B cell (primary cell): ENCODE measurements around the gene PITPNB. TPM values are rescaled to one million over a fixed set of nuclear protein-coding genes. Genes with fewer than 3 reads are reported as not detected.

Source experiments
- ATAC-seq: fragments of 200-7000 bp; cut with Tn5 transposase; one replicate; pipeline ENCODE4 v1.10.0; 2021; ENCODE audit warnings: low read depth, mild to moderate bottlenecking, moderate number of reproducible peaks, moderate library complexity
- CTCF ChIA-PET: fragments of 350-600 bp; sonication (Branson Sonifier 250); formaldehyde crosslinking; loops from one replicate; lab custom pipeline; 2021; ENCODE audit warnings: antibody characterized with exemption, inconsistent platforms; lab: Charles Lee
- POLR2A ChIA-PET: fragments of 350-600 bp; sonication (Branson Sonifier 250); formaldehyde crosslinking; loops from one replicate; lab custom pipeline; 2021; ENCODE audit warnings: antibody characterized with exemption; lab: Charles Lee
- DNase-seq: peaks from one replicate; pipeline ENCODE4 v3.0.0; 2013
- H2AFZ ChIP-seq: 2 replicates; pipeline ENCODE4 v1.6.1; 2012; ENCODE audit warnings: mild to moderate bottlenecking, low read depth, low read length; ENCODE audit not compliant: insufficient read depth, poor library complexity, severe bottlenecking
- H3K27ac ChIP-seq, 2 donors: 1 replicate in 1 of 2; 2 replicates in 1 of 2; pipeline ENCODE4 v1.5.1; 2012 to 2013; ENCODE audit warnings: low read length in 2 of 2, mild to moderate bottlenecking in 2 of 2, moderate library complexity in 1 of 2
- H3K27me3 ChIP-seq, 4 experiments: fragments of 200-600 bp in 1 of 4; sonication (generic) in 1 of 4; replicated peaks in 1 of 4; 1 replicate in 2 of 4; 2 replicates in 2 of 4; pipeline versions ENCODE4 v1.6.1 to v1.7.0; 2013 to 2016; ENCODE audit warnings: low read length in 3 of 4, mild to moderate bottlenecking in 2 of 4, mixed read lengths in 1 of 4, moderate library complexity in 1 of 4; ENCODE audit not compliant: insufficient read depth in 4 of 4, control insufficient read depth in 3 of 4; ENCODE audit errors: control extremely low read depth in 1 of 4
- H3K36me3 ChIP-seq, 2 experiments: replicated peaks in 1 of 2; 1 replicate in 1 of 2; 2 replicates in 1 of 2; pipeline versions ENCODE4 v1.6.1 to v1.7.1; 2013; ENCODE audit warnings: low read length in 1 of 2; ENCODE audit not compliant: insufficient read depth in 2 of 2, control insufficient read depth in 1 of 2; ENCODE audit errors: control extremely low read depth in 1 of 2, extremely low read depth in 1 of 2
- H3K4me1 ChIP-seq, 2 donors: fragments of 200-600 bp in 1 of 2; sonication (generic) in 1 of 2; 1 replicate in 1 of 2; 2 replicates in 1 of 2; pipeline versions ENCODE4 v1.5.1 to v1.6.1; 2013 to 2017; ENCODE audit warnings: low read length in 2 of 2; ENCODE audit not compliant: control insufficient read depth in 2 of 2, insufficient read depth in 2 of 2
- H3K4me2 ChIP-seq: replicated peaks from 2 replicates; pipeline ENCODE3; 2012; ENCODE audit warnings: mild to moderate bottlenecking, low read depth, low read length; ENCODE audit not compliant: poor library complexity, severe bottlenecking
- H3K4me3 ChIP-seq, 5 experiments: fragments of 200-600 bp in 1 of 5; sonication (generic) in 1 of 5; 1 replicate in 3 of 5; 2 replicates in 2 of 5; pipeline versions ENCODE4 v1.5.1 to v1.7.0; 2011 to 2016; ENCODE audit warnings: low read length in 4 of 5, mild to moderate bottlenecking in 4 of 5, low read depth in 2 of 5, control low read depth in 1 of 5, moderate library complexity in 1 of 5; ENCODE audit not compliant: insufficient read depth in 1 of 5; ENCODE audit errors: control extremely low read depth in 1 of 5, extremely low read depth in 1 of 5
- H3K79me2 ChIP-seq: fragments of 200-600 bp; sonication (generic); one replicate; pipeline ENCODE4 v1.6.0; 2016; ENCODE audit warnings: low read length; ENCODE audit not compliant: control insufficient read depth, insufficient read depth
- H3K9ac ChIP-seq: fragments of 200-600 bp; sonication (generic); 2 replicates; pipeline ENCODE4 v1.6.1; 2017; ENCODE audit warnings: mild to moderate bottlenecking, low read length, moderate library complexity
- H3K9me3 ChIP-seq, 3 donors: one replicate each; pipeline versions ENCODE4 v1.6.1 to v1.7.1; 2013; ENCODE audit warnings: low read length in 2 of 3; ENCODE audit not compliant: control insufficient read depth in 2 of 3, insufficient read depth in 1 of 3; ENCODE audit errors: control extremely low read depth in 1 of 3
- H4K20me1 ChIP-seq: 2 replicates; pipeline ENCODE4 v1.6.0; 2012; ENCODE audit warnings: mild to moderate bottlenecking, low read length; ENCODE audit not compliant: insufficient read depth, control insufficient read depth, poor library complexity, severe bottlenecking
- H3K27ac Mint-ChIP-seq: one replicate; pipeline ENCODE4 v1.8.0; 2021; ENCODE audit warnings: mixed read lengths
- H3K27me3 Mint-ChIP-seq: one replicate; pipeline ENCODE4 v1.8.0; 2021; ENCODE audit warnings: mixed read lengths
- H3K4me1 Mint-ChIP-seq: one replicate; pipeline ENCODE4 v1.8.0; 2021; ENCODE audit warnings: mixed read lengths
- H3K4me3 Mint-ChIP-seq: one replicate; pipeline ENCODE4 v1.8.0; 2021; ENCODE audit warnings: mixed read lengths
- H3K9me3 Mint-ChIP-seq: one replicate; pipeline ENCODE4 v1.8.0; 2022; ENCODE audit warnings: mixed read lengths; ENCODE audit not compliant: insufficient read depth
- CTCF ChIP-seq: fragments of 200-600 bp; IDR thresholded peaks from one replicate; pipeline ENCODE4 v1.8.0; 2022; ENCODE audit warnings: antibody characterized with exemption, mild to moderate bottlenecking
- EZH2 ChIP-seq: IDR thresholded peaks from 2 replicates; pipeline ENCODE4 v1.6.1; 2012; ENCODE audit warnings: borderline replicate concordance, low read depth, mild to moderate bottlenecking, moderate library complexity, low read length; ENCODE audit not compliant: insufficient read depth, poor library complexity, severe bottlenecking
- whole genome bisulfite sequencing: methylation state at CpG from one replicate; pipeline ENCODE4 v1.1.5; 2013; ENCODE audit warnings: missing lambda C conversion rate; ENCODE audit not compliant: insufficient coverage; 5-methylcytosine and 5-hydroxymethylcytosine counted together
- intact Hi-C: fragments of 100-400 bp; cut with micrococcal nuclease; formaldehyde crosslinking; loops from one replicate; pipeline ENCODE4 v1.10.0; 2022
- polyA plus RNA-seq: library from polyadenylated mRNA; depleted of rRNA; stranded (reverse); fragments of >200 nt; gene quantifications from 2 replicates; pipeline ENCODE4 v1.2.3, GENCODE V29; 2012
- total RNA-seq, 2 donors: library from RNA; stranded (reverse); fragments of 120-200 nt in 1 of 2; gene quantifications; 1 replicate in 1 of 2; 2 replicates in 1 of 2; pipeline versions ENCODE4 v1.2.3 to v1.2.4, GENCODE V29; 2013 to 2022

The PITPNB gene
- total and polyA plus RNA-seq, 2 donors (not counting 1 experiment from before 2014, with no cell fraction given) = 17.5 to 82.3 TPM

GRCh38 chr22:27840436-27840835 is 78.6 kb downstream of the PITPNB start:
- no peak for TF ChIP-seq CTCF
- no peak for TF ChIP-seq EZH2
- no peak overlapping the region for H2AFZ ChIP-seq
- ChIA-PET POLR2A (no interaction called here), CTCF (no interaction called here)
- no peaks in the 10 kb centered on the region for H4K20me1 ChIP-seq
- no peak overlapping the region for H3K4me2 ChIP-seq
- peaks cover 0 to 5% (median 0%) of the 10 kb centered on the region in 3 donors for H3K9me3 ChIP-seq
- H3K4me1 Mint-ChIP-seq = no peaks in the 10 kb centered on the region
- H3K4me1 ChIP-seq = no peaks in the 10 kb centered on the region
- intact Hi-C loops = no loop called here
- H3K9ac ChIP-seq = no peak overlapping the region
- no peak overlapping the region for H3K4me3 Mint-ChIP-seq
- H3K79me2 ChIP-seq = no peaks in the 10 kb centered on the region
- no peaks in the 10 kb centered on the region for H3K27me3 Mint-ChIP-seq
- H3K4me3 ChIP-seq = no peak overlapping the region
- no peak overlapping the region for H3K27ac ChIP-seq
- H3K9me3 Mint-ChIP-seq = peaks cover 8% of the 10 kb centered on the region
- DNase-seq (no peak), ATAC-seq (no peak)
- no peaks in the 10 kb centered on the region for H3K27me3 ChIP-seq
- H3K36me3 ChIP-seq = no peaks in the 10 kb centered on the region
- WGBS = over 99% methylated on average over 6 of the region's 7 CpGs
- H3K27ac Mint-ChIP-seq = no peak overlapping the region

GRCh38 chr22:27839057-27839660 is 79.9 kb downstream of the PITPNB start:
- Histone ChIP-seq H4K20me1 (no peaks in the 10 kb centered on the region), H3K9ac (no peak overlapping the region), H3K36me3 (no peaks in the 10 kb centered on the region), H3K27ac (no peak overlapping the region), H3K4me2 (no peak overlapping the region), H3K27me3 (no peaks in the 10 kb centered on the region), H3K9me3 (peaks cover 0 to 6% (median 0%) of the 10 kb centered on the region in 3 donors), H2AFZ (no peak overlapping the region), H3K79me2 (no peaks in the 10 kb centered on the region), H3K4me1 (no peaks in the 10 kb centered on the region), H3K4me3 (no peak overlapping the region)
- no peak for DNase-seq
- WGBS = 97% methylated on average over 10 of the region's 13 CpGs
- no peaks in the 10 kb centered on the region for H3K27me3 Mint-ChIP-seq
- no peak for ATAC-seq
- peaks cover 8% of the 10 kb centered on the region for H3K9me3 Mint-ChIP-seq
- CTCF ChIA-PET = no interaction called here
- TF ChIP-seq CTCF = no peak
- TF ChIP-seq EZH2 = no peak
- POLR2A ChIA-PET = no interaction called here
- H3K27ac Mint-ChIP-seq = no peak overlapping the region
- intact Hi-C loops = no loop called here
- H3K4me1 Mint-ChIP-seq = no peaks in the 10 kb centered on the region
- no peak overlapping the region for H3K4me3 Mint-ChIP-seq
